ENCODE data around the gene BMP3. TPM values are rescaled to one million over a fixed set of nuclear protein-coding genes. Genes with fewer than 3 reads are reported as not detected.

Gene BMP3
- total RNA-seq, 4 donors from 2014 or later, result 0.83 to 1.5 (median 1.2) TPM

GRCh38 chr4:81052119-81053068, 21.9 kb downstream of the BMP3 start:
- WGBS, 2 donors, result 55 to 60% methylated on average over 7 of the region's 7 CpGs
- intact Hi-C loops (cut with DNase I; ENCODE audit: low total_unique reads), result no loop called here
- H3K4me3 ChIP-seq (ENCODE audit: low read depth, poor library complexity, severe bottlenecking), result no peak overlapping the region
- DNase-seq (ENCODE audit: low spot score in 2 of 2), result no peak
- TF ChIP-seq POLR2A (IDR thresholded peaks at IDR 0.05), result no peak
- no peak for TF ChIP-seq CTCF (IDR thresholded peaks at IDR 0.05)

- 69 to 78% methylated on average over 1 of the region's 1 CpG for WGBS, 2 donors
- no peak for TF ChIP-seq POLR2A (IDR thresholded peaks at IDR 0.05)
- H3K4me3 ChIP-seq (ENCODE audit: low read depth, poor library complexity, severe bottlenecking), result no peak overlapping the region
- DNase-seq (ENCODE audit: low spot score in 2 of 2), result no peak
- intact Hi-C loops (cut with DNase I; ENCODE audit: low total_unique reads), result no loop called here
Measured at GRCh38 chr4:81058621-81059020, 28.1 kb downstream of the BMP3 start.

- no peak for TF ChIP-seq POLR2A (IDR thresholded peaks at IDR 0.05)
- no peak for TF ChIP-seq CTCF (IDR thresholded peaks at IDR 0.05)
- no peak overlapping the region for H3K4me3 ChIP-seq (ENCODE audit: low read depth, poor library complexity, severe bottlenecking)
- no peak for DNase-seq (ENCODE audit: low spot score in 2 of 2)
- 73 to 74% methylated on average over 6 of the region's 6 CpGs for WGBS, 2 donors
- intact Hi-C loops (cut with DNase I; ENCODE audit: low total_unique reads), result no loop called here
Measured at GRCh38 chr4:81060587-81061343, 30.3 kb downstream of the BMP3 start.

- no peak for TF ChIP-seq CTCF (IDR thresholded peaks at IDR 0.05)
- no peak for TF ChIP-seq POLR2A (IDR thresholded peaks at IDR 0.05)
- no peak for DNase-seq (ENCODE audit: low spot score in 2 of 2)
- intact Hi-C loops (cut with DNase I; ENCODE audit: low total_unique reads), result no loop called here
- no peak overlapping the region for H3K4me3 ChIP-seq (ENCODE audit: low read depth, poor library complexity, severe bottlenecking)
Measured at GRCh38 chr4:81061344-81061730, 30.8 kb downstream of the BMP3 start.

- H3K4me3 ChIP-seq (ENCODE audit: low read depth, poor library complexity, severe bottlenecking), result no peak overlapping the region
- 23 to 34% methylated on average over 1 of the region's 1 CpG for WGBS, 2 donors
- DNase-seq (ENCODE audit: low spot score in 2 of 2), result no peak
- intact Hi-C loops (cut with DNase I; ENCODE audit: low total_unique reads), result no loop called here
- no peak for TF ChIP-seq POLR2A (IDR thresholded peaks at IDR 0.05)
Measured at GRCh38 chr4:81062001-81062400, 31.5 kb downstream of the BMP3 start.

GRCh38 chr4:81065446-81065845, 34.9 kb downstream of the BMP3 start:
- 51 to 55% methylated on average over 5 of the region's 5 CpGs for WGBS, 2 donors
- no peak for DNase-seq (ENCODE audit: low spot score in 2 of 2)
- intact Hi-C loops (cut with DNase I; ENCODE audit: low total_unique reads), result loop anchor here (5.0 kb wide), 1 partner anchor 287 kb away; no protein-coding TSS in a partner anchor
- no peak overlapping the region for H3K4me3 ChIP-seq (ENCODE audit: low read depth, poor library complexity, severe bottlenecking)
- TF ChIP-seq POLR2A (IDR thresholded peaks at IDR 0.05), result no peak
- TF ChIP-seq CTCF (IDR thresholded peaks at IDR 0.05), result no peak
